ENCODE measurements around the gene PLEKHH2. TPM values are rescaled to one million over a fixed set of nuclear protein-coding genes. Genes with fewer than 3 reads are reported as not detected.
A peak's percentile ranks its signal among the peaks of the same experiment; 100 is the strongest.
"Not testable (repeated sequence)": the region's sequence is repeated elsewhere in the genome, so short reads cannot be mapped to it uniquely, and the experiment has no call there.

Gene PLEKHH2
- total and polyA plus RNA-seq, 2 of the 13 experiments (the other 11 are each of a cell fraction or from before 2014, with no cell fraction given) = 1.1 to 3.0 TPM

GRCh38 chr2:43595603-43596412 is 41.3 kb upstream of the PLEKHH2 start, which contains the start of gene THADA (continued):
- TF ChIP-seq PRDM15 (CRISPR knock-in tag; IDR thresholded peaks at IDR 0.05) (0 out of 2 replicates have a peak, but pooled peaks have one; percentile 32), ZNF441 (CRISPR knock-in tag; IDR thresholded peaks at IDR 0.05; ENCODE audit: borderline replicate concordance) (peak; percentile 84), HMGXB4 (CRISPR knock-in tag; IDR thresholded peaks at IDR 0.05; ENCODE audit: borderline replicate concordance in 1 of 2, low read depth in 1 of 2) (peak; percentile 66 to 76; a peak in 3 of 4 replicates)

GRCh38 chr2:43600596-43600995 is 36.5 kb upstream of the PLEKHH2 start:
- CTCF ChIA-PET (ENCODE audit: low intra/inter-chr PET ratio, low total read pairs); H3K4me3 ChIP-seq (replicated peaks in 1 of 3; ENCODE audit: insufficient read depth in 1 of 3, low read depth in 2 of 3, low read length in 3 of 3); FAIRE-seq; ATAC-seq; H3K9ac ChIP-seq (ENCODE audit: insufficient read depth, low read depth, low read length); H3K4me2 ChIP-seq (ENCODE audit: low read depth, low read length); H3K27ac ChIP-seq (ENCODE audit: extremely low read length, insufficient read depth, low read length); BruUV-seq (replicated peaks); H2AFZ ChIP-seq (ENCODE audit: low read length); H4K20me1 ChIP-seq (ENCODE audit: insufficient read depth, low read length); H3K27me3 ChIP-seq (ENCODE audit: control insufficient read depth in 1 of 2, insufficient read depth in 2 of 2, low read length in 2 of 2); in situ Hi-C loops (cut with HindIII; ENCODE audit: extremely low pct_ligation_motif_present, low pct_unique_long_range_greater_than_20kb); intact Hi-C loops (cut with micrococcal nuclease; ENCODE audit: unreplicated experiment); H3K36me3 ChIP-seq (replicated peaks in 1 of 2; ENCODE audit: control insufficient read depth in 1 of 2, insufficient read depth in 2 of 2, low read length in 2 of 2); H3K79me2 ChIP-seq (ENCODE audit: insufficient read depth, low read length); H3K9me3 ChIP-seq (ENCODE audit: low read length); POLR2A ChIA-PET; DNase-seq (ENCODE audit: low spot score): not testable (repeated sequence)
- 9% methylated on average over 1 of the region's 1 CpG for WGBS (ENCODE audit: low lambda C conversion rate)
- H3K4me1 ChIP-seq (ENCODE audit: insufficient read depth, low read length) = peaks cover 22% of the 10 kb centered on the region
